ENCODE data around the gene BLCAP.
"Not testable (repeated sequence)": the region's sequence is repeated elsewhere in the genome, so short reads cannot be mapped to it uniquely, and the experiment has no call there.

The BLCAP gene

GRCh38 chr20:37474386-37474785, 53.3 kb downstream of the BLCAP start:
- no peak for DNase-seq (ENCODE audit: low read depth in 1 of 2, low spot score in 1 of 2)
- in situ Hi-C loops (cut with HindIII; ENCODE audit: low pct_unique_long_range_greater_than_20kb, low sequenced_read_pairs): no loop called here
- no peak for TF ChIP-seq JUND (IDR thresholded peaks at IDR 0.05; ENCODE audit: low read depth)

GRCh38 chr20:37473249-37474000, 54.3 kb downstream of the BLCAP start:
- no peak for TF ChIP-seq JUND (IDR thresholded peaks at IDR 0.05; ENCODE audit: low read depth)
- in situ Hi-C loops (cut with HindIII; ENCODE audit: low pct_unique_long_range_greater_than_20kb, low sequenced_read_pairs): no loop called here
- DNase-seq (ENCODE audit: low read depth in 1 of 2, low spot score in 1 of 2): no peak

GRCh38 chr20:37472435-37472834, 55.2 kb downstream of the BLCAP start:
- in situ Hi-C loops (cut with HindIII; ENCODE audit: low pct_unique_long_range_greater_than_20kb, low sequenced_read_pairs); DNase-seq (ENCODE audit: low read depth in 1 of 2, low spot score in 1 of 2): not testable (repeated sequence)

GRCh38 chr20:37471741-37472235, 55.9 kb downstream of the BLCAP start:
- no peak for DNase-seq (ENCODE audit: low read depth in 1 of 2, low spot score in 1 of 2)
- TF ChIP-seq JUND (IDR thresholded peaks at IDR 0.05; ENCODE audit: low read depth): no peak
- in situ Hi-C loops (cut with HindIII; ENCODE audit: low pct_unique_long_range_greater_than_20kb, low sequenced_read_pairs): no loop called here

- in situ Hi-C loops (cut with HindIII; ENCODE audit: low pct_unique_long_range_greater_than_20kb, low sequenced_read_pairs); DNase-seq (ENCODE audit: low read depth in 1 of 2, low spot score in 1 of 2): not testable (repeated sequence)
Measured at GRCh38 chr20:37470190-37470589, 57.5 kb downstream of the BLCAP start.

GRCh38 chr20:37469531-37469930, 58.1 kb downstream of the BLCAP start:
- in situ Hi-C loops (cut with HindIII; ENCODE audit: low pct_unique_long_range_greater_than_20kb, low sequenced_read_pairs): no loop called here
- DNase-seq (ENCODE audit: low read depth in 1 of 2, low spot score in 1 of 2): no peak
- TF ChIP-seq JUND (IDR thresholded peaks at IDR 0.05; ENCODE audit: low read depth): no peak

- DNase-seq (ENCODE audit: low read depth in 1 of 2, low spot score in 1 of 2): no peak
- no peak for TF ChIP-seq JUND (IDR thresholded peaks at IDR 0.05; ENCODE audit: low read depth)
- in situ Hi-C loops (cut with HindIII; ENCODE audit: low pct_unique_long_range_greater_than_20kb, low sequenced_read_pairs): no loop called here
Measured at GRCh38 chr20:37468886-37469285, 58.8 kb downstream of the BLCAP start.
